Measurements from ENCODE around the gene ZRANB2.

DNA sequence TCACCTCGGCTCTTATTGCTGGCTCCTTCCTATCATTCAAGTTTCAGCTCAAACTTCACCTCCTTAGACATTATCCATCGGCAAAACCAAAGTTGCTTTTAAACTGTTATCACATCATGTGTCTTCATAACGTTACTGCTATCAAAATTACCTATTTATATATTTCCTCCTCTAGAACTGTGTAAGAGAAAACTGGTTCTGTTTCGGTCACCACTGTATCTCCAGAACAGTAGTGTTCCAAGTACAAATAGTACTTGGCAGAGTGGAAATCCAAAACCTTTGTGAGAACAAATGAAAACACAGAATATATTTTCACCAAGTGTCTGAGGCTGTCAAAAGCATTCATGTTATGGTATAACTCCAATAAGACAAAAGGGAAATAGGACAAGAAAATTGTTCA lies 9.1 kb downstream of the ZRANB2 start:
- no peak for TF ChIP-seq POLR2A (IDR thresholded peaks at IDR 0.05)
- TF ChIP-seq, protein P1, sequence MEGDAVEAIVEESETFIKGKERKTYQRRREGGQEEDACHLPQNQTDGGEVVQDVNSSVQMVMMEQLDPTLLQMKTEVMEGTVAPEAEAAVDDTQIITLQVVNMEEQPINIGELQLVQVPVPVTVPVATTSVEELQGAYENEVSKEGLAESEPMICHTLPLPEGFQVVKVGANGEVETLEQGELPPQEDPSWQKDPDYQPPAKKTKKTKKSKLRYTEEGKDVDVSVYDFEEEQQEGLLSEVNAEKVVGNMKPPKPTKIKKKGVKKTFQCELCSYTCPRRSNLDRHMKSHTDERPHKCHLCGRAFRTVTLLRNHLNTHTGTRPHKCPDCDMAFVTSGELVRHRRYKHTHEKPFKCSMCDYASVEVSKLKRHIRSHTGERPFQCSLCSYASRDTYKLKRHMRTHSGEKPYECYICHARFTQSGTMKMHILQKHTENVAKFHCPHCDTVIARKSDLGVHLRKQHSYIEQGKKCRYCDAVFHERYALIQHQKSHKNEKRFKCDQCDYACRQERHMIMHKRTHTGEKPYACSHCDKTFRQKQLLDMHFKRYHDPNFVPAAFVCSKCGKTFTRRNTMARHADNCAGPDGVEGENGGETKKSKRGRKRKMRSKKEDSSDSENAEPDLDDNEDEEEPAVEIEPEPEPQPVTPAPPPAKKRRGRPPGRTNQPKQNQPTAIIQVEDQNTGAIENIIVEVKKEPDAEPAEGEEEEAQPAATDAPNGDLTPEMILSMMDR (IDR thresholded peaks at IDR 0.05) = no peak

All from lower leg skin (tissue), 3 donors.